Uterus (tissue), 2 donors: ENCODE data around the gene HARBI1.

Experiments used
- CTCF ChIP-seq, 4 experiments: fragments of 200-600 bp in 2 of 4; fragments of 450-650 bp in 2 of 4; sonication (generic) in 2 of 4; IDR thresholded peaks; one replicate each; pipeline ENCODE4 v1.5.1; 2016 to 2019; ENCODE audit warnings: antibody characterized with exemption in 4 of 4, mild to moderate bottlenecking in 2 of 4, moderate library complexity in 1 of 4
- POLR2A ChIP-seq, 2 donors: fragments of 450-650 bp; IDR thresholded peaks; one replicate each; pipeline ENCODE4 v1.6.1; 2016; ENCODE audit warnings: antibody characterized with exemption in 2 of 2, mild to moderate bottlenecking in 1 of 2, moderate library complexity in 1 of 2

GRCh38 chr11:46597155-46597554 is 19.9 kb downstream of the HARBI1 start:
- TF ChIP-seq CTCF (IDR thresholded peaks at IDR 0.05) (no peak), POLR2A (IDR thresholded peaks at IDR 0.05) (no peak)
